ENCODE measurements around the gene TAF4.

Gene TAF4

DNA sequence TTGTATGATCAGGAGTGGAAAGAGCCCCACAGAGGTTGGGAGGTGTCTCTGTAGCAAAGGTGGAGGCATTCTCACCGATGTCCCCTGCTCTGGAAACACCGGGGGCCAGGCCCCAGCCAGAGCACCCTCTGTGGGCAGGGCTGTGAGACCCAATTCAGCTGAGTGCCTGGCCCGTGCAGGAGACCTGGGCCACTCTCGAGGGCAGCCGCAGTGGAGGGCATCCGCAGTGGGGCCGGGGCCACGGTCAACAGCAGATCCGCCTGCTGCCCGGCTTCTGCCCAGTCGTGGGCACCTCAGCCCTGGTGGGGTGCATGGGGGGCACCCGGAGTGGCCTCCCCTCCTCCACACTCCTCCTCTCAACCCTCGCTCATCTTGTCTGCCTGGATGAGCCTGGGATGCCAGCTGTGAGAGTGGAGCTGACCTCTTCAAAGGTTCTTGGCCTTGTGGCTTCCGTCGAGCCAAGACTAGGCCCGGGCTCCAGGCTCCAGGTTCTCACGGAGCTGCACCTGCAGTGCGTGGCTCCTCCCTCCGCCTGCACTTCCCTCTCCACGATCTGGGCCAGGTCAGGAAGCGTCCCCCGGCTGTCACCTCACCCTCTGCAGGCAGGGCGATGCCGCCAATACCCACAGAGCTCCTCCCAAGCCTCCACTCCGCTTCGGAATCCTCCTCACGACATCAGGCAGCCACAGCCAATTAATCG, 134.8 kb downstream of the TAF4 start:
- Histone ChIP-seq H3K9me2 (replicated peaks; ENCODE audit: insufficient read depth, low read length) (no peaks in the 10 kb centered on the region), H3K27me3 (replicated peaks; ENCODE audit: insufficient read depth, low read length) (peaks cover 94% of the 10 kb centered on the region), H3K9ac (ENCODE audit: low read length) (no peak overlapping the region), H3K9me3 (replicated peaks; ENCODE audit: insufficient read depth, low read length) (no peaks in the 10 kb centered on the region), H3K79me2 (ENCODE audit: low read length) (no peaks in the 10 kb centered on the region), H3K36me3 (replicated peaks; ENCODE audit: insufficient read depth, low read length) (no peaks in the 10 kb centered on the region), H2AFZ (ENCODE audit: low read length) (no peak overlapping the region), H4K20me1 (ENCODE audit: insufficient read depth, low read length) (no peaks in the 10 kb centered on the region), H3K27ac (ENCODE audit: low read length) (no peak overlapping the region), H3K4me1 (ENCODE audit: low read length) (no peaks in the 10 kb centered on the region), H3F3A (ENCODE audit: insufficient read depth, low read length) (no peaks in the 10 kb centered on the region), H3K4me2 (ENCODE audit: low read depth, low read length) (no peak overlapping the region), H3K4me3 (ENCODE audit: low read length) (no peak overlapping the region)
- DNase-seq = no peak
- TF ChIP-seq, protein P1, sequence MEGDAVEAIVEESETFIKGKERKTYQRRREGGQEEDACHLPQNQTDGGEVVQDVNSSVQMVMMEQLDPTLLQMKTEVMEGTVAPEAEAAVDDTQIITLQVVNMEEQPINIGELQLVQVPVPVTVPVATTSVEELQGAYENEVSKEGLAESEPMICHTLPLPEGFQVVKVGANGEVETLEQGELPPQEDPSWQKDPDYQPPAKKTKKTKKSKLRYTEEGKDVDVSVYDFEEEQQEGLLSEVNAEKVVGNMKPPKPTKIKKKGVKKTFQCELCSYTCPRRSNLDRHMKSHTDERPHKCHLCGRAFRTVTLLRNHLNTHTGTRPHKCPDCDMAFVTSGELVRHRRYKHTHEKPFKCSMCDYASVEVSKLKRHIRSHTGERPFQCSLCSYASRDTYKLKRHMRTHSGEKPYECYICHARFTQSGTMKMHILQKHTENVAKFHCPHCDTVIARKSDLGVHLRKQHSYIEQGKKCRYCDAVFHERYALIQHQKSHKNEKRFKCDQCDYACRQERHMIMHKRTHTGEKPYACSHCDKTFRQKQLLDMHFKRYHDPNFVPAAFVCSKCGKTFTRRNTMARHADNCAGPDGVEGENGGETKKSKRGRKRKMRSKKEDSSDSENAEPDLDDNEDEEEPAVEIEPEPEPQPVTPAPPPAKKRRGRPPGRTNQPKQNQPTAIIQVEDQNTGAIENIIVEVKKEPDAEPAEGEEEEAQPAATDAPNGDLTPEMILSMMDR (IDR thresholded peaks at IDR 0.05; ENCODE audit: low read length) = no peak
- no peak for TF ChIP-seq EZH2phosphoT487 (IDR thresholded peaks at IDR 0.05; ENCODE audit: low read length)
- no peak for TF ChIP-seq EZH2 (optimal IDR thresholded peaks at IDR 0.05; ENCODE audit: low read depth, low read length)

DNA sequence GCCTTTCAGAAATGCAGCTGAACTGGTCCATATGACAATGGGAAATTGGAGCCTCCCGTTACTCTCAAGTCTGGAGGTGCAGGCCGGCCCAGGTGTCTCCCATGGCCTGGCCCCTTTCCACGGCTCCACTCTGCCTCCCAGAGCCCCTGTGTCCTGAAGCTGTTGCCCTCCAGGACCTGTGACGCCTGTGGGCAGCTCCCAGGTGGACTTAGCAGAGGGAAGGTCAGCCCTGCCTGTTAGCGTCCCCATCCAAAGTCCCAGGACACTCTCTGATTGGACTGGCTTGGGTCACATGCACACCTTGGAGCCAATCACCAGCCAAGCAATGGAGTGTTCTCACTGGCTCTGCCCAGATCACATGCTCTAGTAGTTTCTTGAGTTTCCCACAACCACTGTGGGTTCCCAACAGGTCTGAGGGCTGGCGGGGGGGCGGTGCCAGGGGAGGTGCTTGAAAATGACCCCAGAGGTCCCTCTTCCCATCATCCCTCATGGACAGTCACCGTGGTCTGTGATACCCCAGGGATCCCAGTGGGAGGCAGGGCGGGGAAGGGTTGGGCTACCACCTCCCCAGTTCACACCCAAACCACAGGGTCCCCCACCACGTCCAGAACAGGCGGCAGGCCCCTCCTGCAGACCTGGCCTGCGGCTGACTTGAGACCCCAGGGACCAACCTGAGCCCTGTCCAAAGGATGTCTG, 135.6 kb downstream of the TAF4 start:
- DNase-seq = no peak
- no peak overlapping the region for H3K9ac ChIP-seq (ENCODE audit: low read length)
- H3F3A ChIP-seq (ENCODE audit: insufficient read depth, low read length) = no peaks in the 10 kb centered on the region
- TF ChIP-seq, protein P1 (IDR thresholded peaks at IDR 0.05; ENCODE audit: low read length) = no peak
- no peak for TF ChIP-seq EZH2phosphoT487 (IDR thresholded peaks at IDR 0.05; ENCODE audit: low read length)
- TF ChIP-seq EZH2 (optimal IDR thresholded peaks at IDR 0.05; ENCODE audit: low read depth, low read length) = no peak
- H3K27me3 ChIP-seq (replicated peaks; ENCODE audit: insufficient read depth, low read length) = peaks cover 95% of the 10 kb centered on the region
- H3K9me2 ChIP-seq (replicated peaks; ENCODE audit: insufficient read depth, low read length) = no peaks in the 10 kb centered on the region
- no peak overlapping the region for H3K4me3 ChIP-seq (ENCODE audit: low read length)
- H3K9me3 ChIP-seq (replicated peaks; ENCODE audit: insufficient read depth, low read length) = no peaks in the 10 kb centered on the region
- no peak overlapping the region for H2AFZ ChIP-seq (ENCODE audit: low read length)
- no peaks in the 10 kb centered on the region for H3K36me3 ChIP-seq (replicated peaks; ENCODE audit: insufficient read depth, low read length)
- H3K27ac ChIP-seq (ENCODE audit: low read length) = no peak overlapping the region
- no peaks in the 10 kb centered on the region for H3K4me1 ChIP-seq (ENCODE audit: low read length)
- H3K4me2 ChIP-seq (ENCODE audit: low read depth, low read length) = no peak overlapping the region
- H3K79me2 ChIP-seq (ENCODE audit: low read length) = no peaks in the 10 kb centered on the region
- H4K20me1 ChIP-seq (ENCODE audit: insufficient read depth, low read length) = no peaks in the 10 kb centered on the region

DNA sequence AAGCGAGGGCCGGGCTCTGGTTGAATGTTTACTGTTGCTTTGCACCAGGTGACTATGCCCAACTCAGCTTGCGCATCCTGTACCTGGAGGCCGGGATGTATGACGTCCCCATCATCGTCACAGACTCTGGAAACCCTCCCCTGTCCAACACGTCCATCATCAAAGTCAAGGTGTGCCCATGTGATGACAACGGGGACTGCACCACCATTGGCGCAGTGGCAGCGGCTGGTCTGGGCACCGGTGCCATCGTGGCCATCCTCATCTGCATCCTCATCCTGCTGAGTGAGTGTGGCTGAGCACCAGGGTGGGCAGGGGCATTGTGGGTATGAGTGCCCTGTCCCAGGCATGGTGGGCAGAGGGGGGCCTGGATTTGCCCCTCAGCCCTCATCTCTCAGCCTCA, 136.1 kb downstream of the TAF4 start:
- Histone ChIP-seq H3F3A (ENCODE audit: insufficient read depth, low read length) (no peaks in the 10 kb centered on the region), H3K9me2 (replicated peaks; ENCODE audit: insufficient read depth, low read length) (no peaks in the 10 kb centered on the region), H3K36me3 (replicated peaks; ENCODE audit: insufficient read depth, low read length) (no peaks in the 10 kb centered on the region), H3K27me3 (replicated peaks; ENCODE audit: insufficient read depth, low read length) (peaks cover 95% of the 10 kb centered on the region), H4K20me1 (ENCODE audit: insufficient read depth, low read length) (no peaks in the 10 kb centered on the region), H3K9ac (ENCODE audit: low read length) (no peak overlapping the region), H3K4me1 (ENCODE audit: low read length) (no peaks in the 10 kb centered on the region), H2AFZ (ENCODE audit: low read length) (no peak overlapping the region), H3K4me2 (ENCODE audit: low read depth, low read length) (no peak overlapping the region), H3K9me3 (replicated peaks; ENCODE audit: insufficient read depth, low read length) (no peaks in the 10 kb centered on the region), H3K27ac (ENCODE audit: low read length) (no peak overlapping the region), H3K4me3 (ENCODE audit: low read length) (no peak overlapping the region), H3K79me2 (ENCODE audit: low read length) (no peaks in the 10 kb centered on the region)
- no peak for DNase-seq
- TF ChIP-seq, protein P1 (IDR thresholded peaks at IDR 0.05; ENCODE audit: low read length) = no peak
- TF ChIP-seq EZH2phosphoT487 (IDR thresholded peaks at IDR 0.05; ENCODE audit: low read length) (no peak), EZH2 (optimal IDR thresholded peaks at IDR 0.05; ENCODE audit: low read depth, low read length) (no peak)
